ENCODE results near the gene GNPAT. TPM values are rescaled to one million over a fixed set of nuclear protein-coding genes. Genes with fewer than 3 reads are reported as not detected.

GNPAT gene
- total and polyA plus RNA-seq, 2 of the 4 experiments (the other 2 are of a cell fraction), result 17.2 to 36.0 TPM

DNA sequence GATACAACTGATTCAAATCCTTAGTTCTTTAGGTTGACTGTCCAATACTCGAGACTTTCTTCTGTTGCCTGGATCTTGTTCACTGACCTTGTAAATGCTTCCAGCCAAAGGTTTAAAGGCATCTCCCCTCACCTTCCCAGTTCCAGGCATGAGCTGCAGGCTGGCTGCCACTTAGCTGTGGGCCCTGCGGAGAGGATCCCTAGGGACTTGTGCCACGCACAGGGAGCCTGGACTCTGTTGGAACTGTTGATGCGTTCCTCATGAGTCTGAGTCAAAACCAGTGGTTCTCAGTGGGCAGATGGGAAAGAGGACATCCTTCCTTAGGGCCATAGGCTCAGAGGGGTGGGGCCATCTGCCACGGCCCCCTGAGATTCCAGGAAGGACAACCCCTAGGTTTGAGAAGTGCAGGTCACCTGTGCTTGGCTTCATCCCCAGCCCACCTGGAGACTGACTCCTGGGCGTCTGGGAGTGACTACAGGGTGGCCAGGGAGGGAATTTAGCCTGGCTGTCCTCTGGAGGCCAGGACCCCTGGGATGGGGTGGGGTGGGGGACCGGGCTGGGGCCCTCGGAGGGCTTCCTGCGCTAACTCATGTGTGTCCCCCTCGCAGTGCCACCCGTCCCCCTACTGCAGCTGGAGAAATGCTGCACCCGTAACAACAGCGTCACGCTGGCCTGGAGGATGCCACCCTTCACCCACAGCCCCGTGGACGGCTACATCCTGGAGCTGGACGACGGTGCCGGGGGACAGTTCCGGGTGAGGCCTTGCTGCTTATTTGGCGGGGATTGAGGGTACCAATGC, 37.6 kb upstream of the GNPAT start:
- Histone ChIP-seq H3K4me3 (ENCODE audit: insufficient read depth, low read depth, low read length) (no peak overlapping the region), H2AK5ac (ENCODE audit: low read depth, low read length) (no peak overlapping the region), H2BK5ac (ENCODE audit: low read depth, low read length, poor library complexity, severe bottlenecking) (no peak overlapping the region), H3K9me3 (ENCODE audit: control insufficient read depth, insufficient read depth, low read length) (no peaks in the 10 kb centered on the region), H3K79me1 (ENCODE audit: low read depth in 1 of 2, low read length in 2 of 2) (no peaks in the 10 kb centered on the region), H2AK9ac (replicated peaks; ENCODE audit: low read depth, low read length, poor library complexity) (no peak overlapping the region), H3K9ac (ENCODE audit: low read depth, low read length) (no peak overlapping the region), H3K4me1 (ENCODE audit: control insufficient read depth, insufficient read depth, low read length) (no peaks in the 10 kb centered on the region), H3K18ac (ENCODE audit: low read depth, low read length) (no peak overlapping the region), H3K14ac (replicated peaks; ENCODE audit: low read depth, low read length) (no peak overlapping the region), H2BK120ac (ENCODE audit: low read depth, low read length) (no peak overlapping the region), H4K20me1 (ENCODE audit: insufficient read depth, low read length) (no peaks in the 10 kb centered on the region), H3K27me3 (ENCODE audit: control insufficient read depth, insufficient read depth, low read length) (peaks cover 40% of the 10 kb centered on the region), H2AFZ (replicated peaks; ENCODE audit: low read length, poor library complexity) (no peak overlapping the region), H2BK20ac (ENCODE audit: low read depth, low read length) (no peak overlapping the region), H4K5ac (ENCODE audit: low read depth, low read length) (no peak overlapping the region), H2BK15ac (ENCODE audit: low read depth, low read length) (no peak overlapping the region), H3K4me2 (ENCODE audit: low read depth, low read length) (no peak overlapping the region), H3K23ac (ENCODE audit: low read depth, low read length) (no peak overlapping the region), H3K56ac (ENCODE audit: extremely low read depth, insufficient read depth, low read length) (no peak overlapping the region), H4K91ac (ENCODE audit: insufficient read depth, low read depth, low read length) (no peak overlapping the region), H3K9me1 (ENCODE audit: insufficient read depth, low read length) (no peaks in the 10 kb centered on the region), H3K27ac (ENCODE audit: insufficient read depth, low read length) (no peak overlapping the region), H4K8ac (ENCODE audit: low read depth in 2 of 2, low read length in 2 of 2) (no peak overlapping the region), H3K36me3 (ENCODE audit: control insufficient read depth, insufficient read depth, low read length) (no peaks in the 10 kb centered on the region), H3K4ac (ENCODE audit: low read depth, low read length) (no peak overlapping the region)
- no TSS peak for BruUV-seq (replicated peaks)
- intact Hi-C loops (cut with micrococcal nuclease), result loop anchor here (5.0 kb wide), 1 partner anchor 156 kb away; no protein-coding TSS in a partner anchor
- in situ Hi-C loops (cut with MboI; ENCODE audit: low sequenced_read_pairs), result no loop called here
- DNase-seq (no peak), ATAC-seq (ENCODE audit: low read depth) (no peak)
- dilution Hi-C loops (cut with HindIII; ENCODE audit: low sequenced_read_pairs, unreplicated experiment), result no loop called here
- POLR2A ChIA-PET (ENCODE audit: unreplicated experiment), result no interaction called here
- 91% methylated on average over 6 of the region's 21 CpGs; no CpG with 5 or more reads in 1 of the 2 experiments for WGBS, 2 experiments (ENCODE audit: extremely low coverage in 2 of 2, insufficient read length in 1 of 2)
- TF ChIP-seq FOS (IDR thresholded peaks at IDR 0.05; ENCODE audit: low read depth, low read length) (no peak), RAD21 (IDR thresholded peaks at IDR 0.05; ENCODE audit: low read length) (no peak), RCOR1 (IDR thresholded peaks at IDR 0.05; ENCODE audit: insufficient replicate concordance, low read length) (no peak), CEBPB (IDR thresholded peaks at IDR 0.05; ENCODE audit: low read depth, low read length) (no peak), MAFK (IDR thresholded peaks at IDR 0.05; ENCODE audit: low read depth, low read length) (no peak), MXI1 (IDR thresholded peaks at IDR 0.05; ENCODE audit: borderline replicate concordance, low read depth, low read length) (no peak), MAZ (IDR thresholded peaks at IDR 0.05; ENCODE audit: borderline replicate concordance, low read depth, low read length) (no peak)
- TF ChIP-seq, protein P1, sequence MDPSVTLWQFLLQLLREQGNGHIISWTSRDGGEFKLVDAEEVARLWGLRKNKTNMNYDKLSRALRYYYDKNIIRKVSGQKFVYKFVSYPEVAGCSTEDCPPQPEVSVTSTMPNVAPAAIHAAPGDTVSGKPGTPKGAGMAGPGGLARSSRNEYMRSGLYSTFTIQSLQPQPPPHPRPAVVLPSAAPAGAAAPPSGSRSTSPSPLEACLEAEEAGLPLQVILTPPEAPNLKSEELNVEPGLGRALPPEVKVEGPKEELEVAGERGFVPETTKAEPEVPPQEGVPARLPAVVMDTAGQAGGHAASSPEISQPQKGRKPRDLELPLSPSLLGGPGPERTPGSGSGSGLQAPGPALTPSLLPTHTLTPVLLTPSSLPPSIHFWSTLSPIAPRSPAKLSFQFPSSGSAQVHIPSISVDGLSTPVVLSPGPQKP (IDR thresholded peaks at IDR 0.05; ENCODE audit: borderline replicate concordance, low read depth, low read length), result no peak
- CTCF ChIA-PET, result interaction anchor here (0.7 kb wide), 1 partner anchor 287 kb away, joined by 3 read pairs; no protein-coding TSS in a partner anchor
